Stromal cell of bone marrow (primary cell): ENCODE data around the gene MOB3A.
"Not testable (repeated sequence)": the region's sequence is repeated elsewhere in the genome, so short reads cannot be mapped to it uniquely, and the experiment has no call there.

Experiments
- DNase-seq: peaks from one replicate; pipeline ENCODE4 v3.0.0-alpha.2; 2012; ENCODE audit warnings: low read depth

MOB3A gene

GRCh38 chr19:2045501-2046045, 50.6 kb downstream of the MOB3A start:
- DNase-seq = no peak

DNA sequence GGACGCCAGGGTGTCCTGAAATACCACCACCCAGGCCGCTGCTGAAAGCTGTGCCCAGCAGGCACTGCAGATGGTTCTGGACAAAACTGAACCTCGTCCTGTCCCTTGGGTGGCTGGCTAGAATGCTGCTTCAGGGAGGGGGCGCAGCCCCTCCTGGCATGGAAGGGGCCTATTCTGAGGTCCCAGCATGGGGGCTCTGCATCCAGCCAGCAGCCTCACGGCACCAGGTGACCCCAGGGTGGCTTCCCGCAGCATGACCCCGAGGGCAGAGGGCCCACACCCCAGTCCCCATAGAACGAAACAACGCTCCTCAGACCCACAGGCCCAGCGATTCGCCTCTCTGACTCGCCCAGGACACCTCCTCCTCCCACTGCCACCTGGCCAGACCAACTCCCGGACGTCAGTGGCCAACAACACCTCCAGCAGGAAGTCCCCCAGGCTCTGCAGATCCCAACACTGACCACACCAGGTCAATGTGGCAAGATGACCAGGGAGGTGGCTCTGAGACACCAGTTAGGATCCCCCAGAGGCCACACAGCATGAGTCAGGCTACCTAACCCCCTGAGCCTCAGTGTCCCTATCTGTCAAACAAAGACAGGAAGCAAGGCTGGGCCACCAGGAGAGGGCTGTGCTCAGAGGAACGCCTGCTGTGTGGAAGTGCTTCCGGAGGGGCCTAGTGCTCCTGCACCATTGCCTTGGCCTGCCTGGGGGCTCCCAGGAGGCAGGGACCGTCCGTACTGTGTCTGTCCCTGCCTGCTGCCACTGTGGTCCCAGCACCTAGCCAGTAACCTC, 51.2 kb downstream of the MOB3A start:
- DNase-seq = no peak

DNA sequence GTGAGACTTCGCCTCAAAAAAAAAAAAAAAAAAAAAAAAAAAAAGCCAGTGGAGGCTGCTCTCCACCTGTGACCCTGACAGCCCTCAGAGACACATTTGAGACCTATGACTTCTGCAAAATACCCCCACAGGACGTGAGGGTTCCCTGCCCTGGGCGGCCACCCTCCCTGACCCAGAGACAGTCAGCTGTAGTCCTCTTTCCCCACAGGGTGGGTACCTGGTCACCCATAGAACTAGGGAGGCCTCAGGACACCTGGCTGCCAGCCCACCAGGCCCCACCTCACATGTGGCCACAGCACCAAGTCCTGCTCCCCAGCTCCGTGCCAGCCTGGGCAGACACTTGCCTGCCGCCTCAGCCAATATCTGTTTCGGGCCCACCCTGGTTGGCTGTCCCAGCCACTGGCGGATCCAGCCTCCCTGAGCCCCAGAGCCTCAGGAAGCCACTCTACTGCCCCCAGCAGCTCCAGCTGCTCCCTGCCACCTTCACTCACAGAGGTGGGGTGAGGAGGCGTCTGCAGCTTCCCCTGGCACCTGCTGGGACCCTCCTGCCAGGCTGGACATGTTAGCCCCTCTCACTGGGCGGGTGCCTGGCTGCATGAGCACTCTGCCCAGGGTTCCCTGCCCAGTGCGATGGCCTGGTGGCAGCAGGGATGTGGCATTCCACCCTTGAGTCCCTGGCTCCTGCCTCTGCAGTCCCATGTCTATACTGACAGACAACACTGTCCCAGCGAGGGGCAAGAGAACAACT, 52.0 kb downstream of the MOB3A start:
- DNase-seq = no peak

DNA sequence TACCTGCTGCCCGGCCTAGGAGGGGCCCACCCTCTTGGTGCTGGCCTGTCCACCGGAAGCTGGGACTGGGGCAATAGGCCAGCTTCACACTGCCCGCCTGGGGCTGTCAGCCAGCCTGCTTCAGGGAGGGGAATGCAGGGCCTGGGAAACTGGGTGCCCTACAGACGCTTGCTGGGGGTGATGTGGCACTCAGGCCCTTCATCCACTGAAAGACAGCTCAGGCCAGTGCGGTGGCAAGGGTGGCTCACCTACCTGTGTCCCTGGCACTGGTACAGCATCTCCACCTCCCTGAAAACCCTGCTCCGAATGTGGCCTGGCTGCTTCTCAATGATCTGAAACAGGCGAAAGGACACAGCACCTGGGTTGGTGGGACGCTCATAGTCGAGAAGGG, 52.9 kb downstream of the MOB3A start:
- DNase-seq = no peak

- no peak for DNase-seq
These were observed 53.5 kb downstream of the MOB3A start for GRCh38 chr19:2042485-2043250.

- DNase-seq = peak; percentile 53
These were observed 54.2 kb downstream of the MOB3A start for GRCh38 chr19:2041683-2042484.

- DNase-seq = no peak
These were observed 54.8 kb downstream of the MOB3A start for GRCh38 chr19:2041433-2041682.

DNA sequence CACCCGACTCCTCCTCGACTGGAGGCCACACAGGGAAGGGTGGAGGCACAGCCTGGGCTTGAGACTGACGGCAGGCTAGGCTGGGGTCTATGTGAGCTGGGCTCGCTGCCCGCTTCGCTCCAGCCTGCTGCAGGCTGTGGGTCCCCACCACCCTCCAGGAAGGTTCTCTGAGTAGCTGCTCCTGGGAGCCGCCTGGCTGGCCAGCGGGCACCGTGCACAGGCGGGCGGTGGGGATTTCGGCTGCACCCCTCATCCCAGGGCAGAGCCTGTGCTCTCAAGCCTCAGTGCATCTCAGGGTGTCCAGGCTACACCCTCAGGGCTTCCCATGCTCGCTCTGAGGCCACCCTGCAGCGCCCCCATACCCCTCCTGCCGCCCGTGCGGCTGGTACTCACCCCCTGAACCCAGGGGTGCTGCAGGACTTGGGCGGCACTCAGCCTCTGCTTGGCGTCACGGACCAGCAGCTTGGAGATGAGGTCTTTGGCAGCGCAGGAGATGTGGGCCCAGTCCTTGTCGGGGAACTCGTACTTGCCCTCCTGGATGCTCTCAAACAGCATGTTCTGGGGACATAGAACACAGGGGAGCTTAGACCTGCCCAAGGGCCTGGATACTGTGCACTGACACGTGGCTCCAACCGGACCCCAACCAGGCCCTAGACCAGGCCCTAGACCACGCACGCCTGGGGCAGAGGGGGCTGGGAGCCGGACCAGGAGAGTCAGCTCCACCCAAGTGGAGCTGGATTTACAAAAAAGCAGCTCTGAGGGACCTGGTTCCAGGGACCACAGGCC, 55.3 kb downstream of the MOB3A start:
- DNase-seq = no peak

GRCh38 chr19:2039959-2040646, 56.0 kb downstream of the MOB3A start:
- no peak for DNase-seq

DNA sequence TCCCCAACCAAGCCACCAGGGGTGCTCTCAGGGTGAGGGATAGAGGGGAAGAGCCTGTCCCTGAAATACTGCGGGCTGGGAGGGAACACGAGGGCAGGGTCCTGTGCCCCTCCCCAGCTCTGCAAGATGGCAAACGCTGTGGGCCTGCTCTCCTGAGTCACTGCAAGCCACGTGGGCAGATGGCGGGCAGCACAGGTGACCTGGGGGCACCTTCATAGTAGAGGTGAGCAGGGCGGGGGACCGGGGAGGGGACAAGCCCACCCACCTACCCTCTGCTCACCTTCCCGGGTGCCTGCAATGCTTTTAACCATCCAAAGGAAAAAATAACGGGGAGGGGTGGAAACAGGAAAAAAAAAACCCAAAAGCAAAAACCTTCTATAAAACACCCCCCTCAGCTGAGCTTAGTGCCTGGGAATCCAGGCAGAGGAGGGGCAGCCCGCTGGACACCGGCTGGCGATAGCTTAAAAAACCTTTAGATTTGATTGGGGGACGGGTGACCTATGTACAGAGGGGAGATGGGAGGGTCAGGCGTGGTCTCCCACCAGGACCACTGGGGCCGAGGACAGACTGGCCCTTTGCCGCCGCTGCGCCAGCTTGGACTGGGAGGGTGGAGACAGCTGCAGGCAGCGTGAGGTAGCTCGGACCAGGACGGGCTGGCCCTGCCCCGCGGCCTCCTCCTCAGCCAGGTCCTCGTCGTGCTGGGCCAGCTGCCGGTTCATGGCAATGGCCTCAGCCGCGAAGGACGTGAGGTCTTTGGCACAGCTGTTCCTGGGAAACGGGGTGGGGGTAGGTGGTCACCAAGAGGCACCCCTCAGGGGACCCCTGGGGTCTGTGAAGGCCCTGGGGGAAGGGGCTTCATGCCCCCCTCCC, 56.8 kb downstream of the MOB3A start:
- DNase-seq = no peak

DNA sequence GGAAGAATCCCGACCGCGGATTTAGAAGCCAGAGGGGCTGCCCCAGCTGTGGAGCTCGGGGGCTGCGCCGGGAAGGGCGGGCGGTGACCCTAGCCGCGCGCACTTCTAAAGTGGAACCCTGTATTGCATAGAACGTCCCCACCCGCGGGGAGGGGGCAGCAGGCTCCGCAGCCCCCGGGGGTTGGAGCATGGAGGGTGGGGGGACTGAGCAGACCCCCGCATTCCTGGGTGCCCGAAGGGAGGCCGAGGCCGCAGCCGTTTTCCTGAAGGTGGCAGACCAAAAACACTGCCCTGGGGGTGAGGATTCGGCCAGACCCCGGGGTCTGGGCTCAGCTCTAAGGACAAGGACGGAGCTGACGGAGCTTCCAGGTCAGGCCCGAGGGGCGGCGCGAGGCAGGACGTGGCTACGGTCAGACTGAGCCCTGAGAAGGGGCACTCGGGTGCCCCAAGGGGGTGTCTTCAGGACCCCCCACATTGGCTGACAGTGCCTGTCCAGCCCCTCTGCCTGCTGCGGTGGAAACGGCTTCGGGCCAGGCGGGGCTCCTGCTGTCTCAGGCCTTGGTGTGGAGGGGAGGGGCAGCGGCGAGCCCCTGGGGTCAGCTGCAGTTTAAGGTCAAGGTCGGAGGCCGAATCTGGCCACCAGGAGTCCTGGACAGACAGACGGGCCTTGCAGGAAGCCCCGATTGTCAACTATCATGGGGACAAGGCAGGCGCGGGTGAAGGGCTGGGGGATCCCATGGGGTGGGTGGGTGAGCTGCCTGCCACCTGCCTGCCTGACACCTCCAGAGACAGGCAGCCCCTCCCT, 57.6 kb downstream of the MOB3A start:
- DNase-seq = no peak

- DNase-seq = no peak
These were observed 58.4 kb downstream of the MOB3A start for GRCh38 chr19:2037651-2038255.

DNA sequence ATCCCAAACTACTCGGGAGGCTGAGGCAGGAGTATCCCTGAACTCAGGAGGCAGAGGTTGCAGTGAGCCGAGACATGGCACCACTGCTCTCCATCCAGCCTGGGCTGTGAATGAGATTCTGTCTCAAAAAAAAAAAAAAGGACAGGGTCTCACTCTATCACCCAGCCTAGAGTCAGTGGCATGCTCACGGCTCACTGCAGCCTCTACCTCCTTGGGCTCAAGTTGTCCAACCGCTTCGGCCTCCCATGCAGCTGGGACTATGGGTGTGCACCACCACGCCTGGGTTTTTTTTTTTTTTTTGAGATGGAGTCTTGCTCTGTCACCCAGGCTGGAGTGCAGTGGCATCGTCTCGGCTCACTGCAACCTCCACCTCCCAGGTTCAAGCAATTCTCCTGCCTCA, 59.7 kb downstream of the MOB3A start:
- no peak for DNase-seq

DNA sequence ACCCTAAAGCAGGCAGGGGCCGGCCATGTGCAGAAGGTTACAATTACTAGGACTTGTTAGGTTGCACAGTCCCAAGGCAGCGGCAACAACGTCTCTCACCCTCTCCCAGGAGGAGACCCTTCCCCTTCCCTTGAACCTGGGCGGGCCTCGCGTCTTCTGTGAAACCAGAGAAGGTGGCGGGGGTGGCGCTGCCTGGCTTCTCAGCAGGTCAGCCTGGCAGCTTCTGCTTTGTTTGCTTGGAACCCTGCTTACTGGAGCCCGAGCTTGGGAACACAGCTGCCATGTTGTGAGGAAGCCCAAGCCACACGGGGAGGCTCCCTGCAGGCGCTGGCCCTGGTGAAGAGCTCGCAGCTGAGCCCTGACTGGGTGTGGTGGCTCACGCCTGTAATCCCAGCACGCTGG, 60.5 kb downstream of the MOB3A start:
- DNase-seq = no peak

DNA sequence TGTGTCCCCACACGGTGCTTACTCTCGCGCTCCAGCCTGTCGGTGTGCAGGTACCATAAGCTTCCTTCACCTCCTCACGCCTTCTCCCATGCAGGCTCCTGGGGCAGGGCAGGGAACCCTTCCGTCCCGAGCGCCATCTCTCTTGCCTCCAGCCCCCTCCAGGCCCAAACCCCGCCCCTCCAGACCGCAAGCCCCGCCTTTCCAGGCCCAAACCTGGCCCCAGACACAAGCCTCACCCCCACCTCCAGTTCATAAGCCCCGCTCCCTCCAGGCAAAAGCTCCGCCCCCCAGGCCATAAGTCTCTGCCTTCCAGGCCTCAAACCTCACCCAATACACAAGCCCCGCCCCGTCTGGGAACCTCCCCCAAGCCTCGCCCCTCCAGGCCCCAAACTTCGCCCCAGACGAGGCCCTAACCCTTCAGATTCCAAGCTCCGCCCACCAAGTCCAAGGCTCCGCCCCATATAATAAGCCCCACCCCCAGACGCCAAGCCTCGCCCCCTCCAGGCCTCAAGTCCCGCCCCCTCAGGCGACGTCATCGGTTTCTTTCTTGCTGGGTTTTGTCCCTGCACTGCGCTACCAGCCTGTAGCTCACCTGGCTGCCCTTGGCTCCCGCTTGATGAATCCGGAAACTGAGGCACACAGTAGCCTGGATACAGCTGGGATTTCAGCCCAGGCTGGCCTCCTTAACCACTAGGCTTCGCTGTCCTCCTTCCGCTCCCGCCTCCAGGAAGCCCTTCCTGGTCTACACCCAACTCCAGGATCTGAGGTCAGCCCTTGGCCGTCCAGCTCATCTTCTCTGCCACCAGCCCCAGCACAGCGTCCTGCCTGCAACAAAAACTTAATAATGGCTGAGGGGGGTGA, 61.2 kb downstream of the MOB3A start:
- DNase-seq = no peak

DNA sequence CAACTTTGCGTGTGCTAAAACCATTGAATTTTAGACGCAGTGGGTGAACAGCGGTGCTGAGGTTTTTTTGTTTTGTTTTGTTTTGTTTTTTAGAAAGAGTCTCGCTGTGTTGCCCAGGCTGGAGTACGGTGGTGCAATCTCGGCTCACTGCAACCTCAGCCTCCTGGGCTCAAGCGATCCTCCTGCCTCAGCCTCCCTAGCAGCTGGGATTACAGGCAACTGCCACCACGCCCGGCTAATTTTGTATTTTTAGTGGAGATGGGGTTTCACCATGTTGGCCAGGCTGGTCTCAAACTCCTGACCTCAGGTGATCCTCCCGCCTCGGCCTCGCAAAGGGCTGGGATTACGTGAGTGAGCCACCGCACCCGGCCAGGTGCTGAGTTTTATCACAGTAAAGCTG, 61.9 kb downstream of the MOB3A start:
- DNase-seq = not testable (repeated sequence)

- no peak for DNase-seq
These were observed 62.3 kb downstream of the MOB3A start for GRCh38 chr19:2033825-2034159.
